Activated CD4-positive, alpha-beta memory T cell treated with anti-CD3 and anti-CD28 coated beads for 36 hours (primary cell): Measurements from ENCODE around the gene ZNF606. TPM values are rescaled to one million over a fixed set of nuclear protein-coding genes. Genes with fewer than 3 reads are reported as not detected.
"Not testable (repeated sequence)": the region's sequence is repeated elsewhere in the genome, so short reads cannot be mapped to it uniquely, and the experiment has no call there.

Experiments used
- CTCF ChIA-PET: fragments of 350-600 bp; sonication (Branson Sonifier 250); formaldehyde crosslinking; loops from one replicate; lab custom pipeline; 2021; ENCODE audit warnings: antibody characterized with exemption, inconsistent platforms; lab: Charles Lee
- POLR2A ChIA-PET: fragments of 350-600 bp; sonication (Branson Sonifier 250); formaldehyde crosslinking; loops from one replicate; lab custom pipeline; 2021; ENCODE audit warnings: antibody characterized with exemption; lab: Charles Lee
- DNase-seq: peaks from one replicate; pipeline ENCODE4 v3.0.0-alpha.2; 2020
- H3K27ac Mint-ChIP-seq: one replicate; pipeline ENCODE4 v1.8.0; 2021; ENCODE audit warnings: mixed read lengths
- H3K27me3 Mint-ChIP-seq: one replicate; pipeline ENCODE4 v1.8.0; 2021; ENCODE audit warnings: mixed read lengths
- H3K36me3 Mint-ChIP-seq: one replicate; pipeline ENCODE4 v1.8.0; 2021; ENCODE audit warnings: mixed read lengths
- H3K4me1 Mint-ChIP-seq: one replicate; pipeline ENCODE4 v1.8.0; 2021; ENCODE audit warnings: low read depth, mixed read lengths
- H3K4me3 Mint-ChIP-seq: one replicate; pipeline ENCODE4 v1.8.0; 2021; ENCODE audit warnings: mild to moderate bottlenecking, mixed read lengths
- H3K9me3 Mint-ChIP-seq: one replicate; pipeline ENCODE4 v1.8.0; 2021; ENCODE audit warnings: mixed read lengths
- intact Hi-C: fragments of 100-400 bp; cut with micrococcal nuclease; formaldehyde crosslinking; loops from one replicate; pipeline ENCODE4 v1.15.1; 2023
- total RNA-seq, 2 experiments: library from RNA; stranded (reverse); gene quantifications; one replicate each; pipeline ENCODE4 v1.2.3, GENCODE V29; 2021

ZNF606 gene
- total RNA-seq, 2 experiments from 2014 or later = 5.1 to 5.8 TPM

- H3K4me1 Mint-ChIP-seq = peaks cover 3% of the 10 kb centered on the region
- H3K36me3 Mint-ChIP-seq = peaks cover 21% of the 10 kb centered on the region
- no peak overlapping the region for H3K27ac Mint-ChIP-seq
- no peak overlapping the region for H3K4me3 Mint-ChIP-seq
- intact Hi-C loops = no loop called here
- peaks cover 18% of the 10 kb centered on the region for H3K27me3 Mint-ChIP-seq
- ChIA-PET POLR2A (no interaction called here), CTCF (no interaction called here)
- peaks cover 33% of the 10 kb centered on the region for H3K9me3 Mint-ChIP-seq
- DNase-seq = no peak
Measured at GRCh38 chr19:58035863-58036262, 33.2 kb upstream of the ZNF606 start.

GRCh38 chr19:58034477-58034793, 31.8 kb upstream of the ZNF606 start:
- no peak overlapping the region for H3K4me3 Mint-ChIP-seq
- intact Hi-C loops = no loop called here
- H3K4me1 Mint-ChIP-seq = peaks cover 3% of the 10 kb centered on the region
- H3K9me3 Mint-ChIP-seq = peaks cover 25% of the 10 kb centered on the region
- peaks cover 21% of the 10 kb centered on the region for H3K36me3 Mint-ChIP-seq
- CTCF ChIA-PET = no interaction called here
- no peak overlapping the region for H3K27ac Mint-ChIP-seq
- no peak for DNase-seq
- peaks cover 18% of the 10 kb centered on the region for H3K27me3 Mint-ChIP-seq
- POLR2A ChIA-PET = no interaction called here

GRCh38 chr19:58033741-58034476, 31.3 kb upstream of the ZNF606 start, which contains the start of gene ZSCAN1:
TSS of gene ZSCAN1 (plus strand) at chr19:58034025. CDS start at chr19:58037837, 3,812 bp downstream.
- peaks cover 26% of the 10 kb centered on the region for H3K9me3 Mint-ChIP-seq
- intact Hi-C loops = no loop called here
- ChIA-PET POLR2A (no interaction called here), CTCF (no interaction called here)
- DNase-seq = peak; percentile 12
- H3K36me3 Mint-ChIP-seq = peaks cover 23% of the 10 kb centered on the region
- no peak within 1 kb of the TSS for H3K27ac Mint-ChIP-seq
- H3K27me3 Mint-ChIP-seq = peaks cover 18% of the 10 kb centered on the region
- H3K4me3 Mint-ChIP-seq = no peak within 1 kb of the TSS
- H3K4me1 Mint-ChIP-seq = peaks cover 3% of the 10 kb centered on the region

- no peaks in the 10 kb centered on the region for H3K4me1 Mint-ChIP-seq
- peaks cover 49% of the 10 kb centered on the region for H3K9me3 Mint-ChIP-seq
- ChIA-PET POLR2A (no interaction called here), CTCF (no interaction called here)
- H3K27ac Mint-ChIP-seq = no peak overlapping the region
- peaks cover 6% of the 10 kb centered on the region for H3K36me3 Mint-ChIP-seq
- H3K27me3 Mint-ChIP-seq = no peaks in the 10 kb centered on the region
- DNase-seq = no peak
- H3K4me3 Mint-ChIP-seq = no peak overlapping the region
- intact Hi-C loops = no loop called here
Measured at GRCh38 chr19:58024661-58025060, 22.0 kb upstream of the ZNF606 start.

GRCh38 chr19:58022283-58022660, 19.7 kb upstream of the ZNF606 start:
- Mint-ChIP-seq H3K27ac (no peak overlapping the region), H3K36me3 (peaks cover 7% of the 10 kb centered on the region), H3K4me1 (no peaks in the 10 kb centered on the region), H3K4me3 (no peak overlapping the region), H3K27me3 (no peaks in the 10 kb centered on the region), H3K9me3 (peaks cover 45% of the 10 kb centered on the region)
- no peak for DNase-seq
- CTCF ChIA-PET = interaction anchor here (0.8 to 1.0 kb wide), 2 partner anchors 20 to 133 kb away, joined by 3 to 4 read pairs; partner anchors contain the start of gene ZNF606
- intact Hi-C loops = no loop called here
- POLR2A ChIA-PET = no interaction called here

GRCh38 chr19:58021541-58022282, 19.1 kb upstream of the ZNF606 start:
- POLR2A ChIA-PET = no interaction called here
- H3K4me1 Mint-ChIP-seq = no peaks in the 10 kb centered on the region
- peaks cover 45% of the 10 kb centered on the region for H3K9me3 Mint-ChIP-seq
- CTCF ChIA-PET = interaction anchor here (0.8 to 1.0 kb wide), 2 partner anchors 20 to 134 kb away, joined by 3 to 4 read pairs; partner anchors contain the start of gene ZNF606
- no peak overlapping the region for H3K4me3 Mint-ChIP-seq
- peak; percentile 36 for DNase-seq
- no peaks in the 10 kb centered on the region for H3K27me3 Mint-ChIP-seq
- peaks cover 7% of the 10 kb centered on the region for H3K36me3 Mint-ChIP-seq
- intact Hi-C loops = no loop called here
- H3K27ac Mint-ChIP-seq = no peak overlapping the region

- POLR2A ChIA-PET = no interaction called here
- CTCF ChIA-PET = no interaction called here
- no peaks in the 10 kb centered on the region for H3K4me1 Mint-ChIP-seq
Measured at GRCh38 chr19:58020129-58020528, 17.5 kb upstream of the ZNF606 start.

GRCh38 chr19:58014141-58014540, 11.5 kb upstream of the ZNF606 start:
- DNase-seq = no peak
- Mint-ChIP-seq H3K36me3 (peaks cover 27% of the 10 kb centered on the region), H3K27ac (no peak overlapping the region), H3K9me3 (peaks cover 57% of the 10 kb centered on the region), H3K27me3 (peaks cover 2% of the 10 kb centered on the region), H3K4me3 (no peak overlapping the region), H3K4me1 (no peaks in the 10 kb centered on the region)
- ChIA-PET CTCF (no interaction called here), POLR2A (interaction anchor here (0.6 kb wide), 1 partner anchor 13 kb away, joined by 3 read pairs; no protein-coding TSS in a partner anchor)
- intact Hi-C loops = no loop called here

More at GRCh38 chr19:58020129-58020528, 17.5 kb upstream of the ZNF606 start:
- peaks cover 7% of the 10 kb centered on the region for H3K36me3 Mint-ChIP-seq
- no peak overlapping the region for H3K27ac Mint-ChIP-seq
- intact Hi-C loops = no loop called here
- peaks cover 48% of the 10 kb centered on the region for H3K9me3 Mint-ChIP-seq
- no peak for DNase-seq
- H3K4me3 Mint-ChIP-seq = no peak overlapping the region
- no peaks in the 10 kb centered on the region for H3K27me3 Mint-ChIP-seq

- no peak overlapping the region for H3K27ac Mint-ChIP-seq
- H3K4me3 Mint-ChIP-seq = no peak overlapping the region
- H3K4me1 Mint-ChIP-seq = no peaks in the 10 kb centered on the region
- CTCF ChIA-PET = no interaction called here
- POLR2A ChIA-PET = no interaction called here
- H3K27me3 Mint-ChIP-seq = peaks cover 2% of the 10 kb centered on the region
- intact Hi-C loops = no loop called here
- no peak for DNase-seq
- peaks cover 54% of the 10 kb centered on the region for H3K36me3 Mint-ChIP-seq
- peaks cover 73% of the 10 kb centered on the region for H3K9me3 Mint-ChIP-seq
Measured at GRCh38 chr19:58010507-58010906, 7.9 kb upstream of the ZNF606 start.

- CTCF ChIA-PET = no interaction called here
- POLR2A ChIA-PET = no interaction called here
- DNase-seq = peak; percentile 66
- H3K4me3 Mint-ChIP-seq = peak overlapping the region; percentile 49
- H3K9me3 Mint-ChIP-seq = peaks cover 74% of the 10 kb centered on the region
- H3K27me3 Mint-ChIP-seq = peaks cover 2% of the 10 kb centered on the region
- no peak overlapping the region for H3K27ac Mint-ChIP-seq
- intact Hi-C loops = loop anchor here (10.0 kb wide), 1 partner anchor 175 kb away; the partner anchor contains the start of gene ZNF274
- peaks cover 58% of the 10 kb centered on the region for H3K36me3 Mint-ChIP-seq
- H3K4me1 Mint-ChIP-seq = no peaks in the 10 kb centered on the region
Measured at GRCh38 chr19:58009666-58010301, 7.2 kb upstream of the ZNF606 start.

GRCh38 chr19:58009301-58009665, 6.7 kb upstream of the ZNF606 start:
- ChIA-PET POLR2A (no interaction called here), CTCF (no interaction called here)
- DNase-seq = no peak
- H3K4me3 Mint-ChIP-seq = peak overlapping the region; percentile 49
- intact Hi-C loops = loop anchor here (10.0 kb wide), 1 partner anchor 176 kb away; the partner anchor contains the start of gene ZNF274
- peaks cover 2% of the 10 kb centered on the region for H3K4me1 Mint-ChIP-seq
- no peak overlapping the region for H3K27ac Mint-ChIP-seq
- H3K27me3 Mint-ChIP-seq = peaks cover 2% of the 10 kb centered on the region
- peaks cover 61% of the 10 kb centered on the region for H3K36me3 Mint-ChIP-seq
- H3K9me3 Mint-ChIP-seq = peaks cover 75% of the 10 kb centered on the region

- H3K27me3 Mint-ChIP-seq, H3K4me3 Mint-ChIP-seq, POLR2A ChIA-PET, DNase-seq, CTCF ChIA-PET, H3K4me1 Mint-ChIP-seq, H3K27ac Mint-ChIP-seq: not testable (repeated sequence)
- peaks cover 62% of the 10 kb centered on the region for H3K36me3 Mint-ChIP-seq
- intact Hi-C loops = loop anchor here (10.0 kb wide), 1 partner anchor 176 kb away; the partner anchor contains the start of gene ZNF274
- peaks cover 79% of the 10 kb centered on the region for H3K9me3 Mint-ChIP-seq
Measured at GRCh38 chr19:58008877-58009276, 6.3 kb upstream of the ZNF606 start.
